HG03342 (cell line): Measurements from ENCODE around the gene MOB1A.
"Not testable (repeated sequence)": the region's sequence is repeated elsewhere in the genome, so short reads cannot be mapped to it uniquely, and the experiment has no call there.

Source experiments
- ATAC-seq: cut with Tn5 transposase; IDR thresholded peaks from one replicate; pipeline ENCODE4 v1.9.1; 2021; ENCODE audit warnings: mild to moderate bottlenecking, moderate library complexity; ENCODE audit not compliant: unreplicated experiment

The MOB1A gene

DNA sequence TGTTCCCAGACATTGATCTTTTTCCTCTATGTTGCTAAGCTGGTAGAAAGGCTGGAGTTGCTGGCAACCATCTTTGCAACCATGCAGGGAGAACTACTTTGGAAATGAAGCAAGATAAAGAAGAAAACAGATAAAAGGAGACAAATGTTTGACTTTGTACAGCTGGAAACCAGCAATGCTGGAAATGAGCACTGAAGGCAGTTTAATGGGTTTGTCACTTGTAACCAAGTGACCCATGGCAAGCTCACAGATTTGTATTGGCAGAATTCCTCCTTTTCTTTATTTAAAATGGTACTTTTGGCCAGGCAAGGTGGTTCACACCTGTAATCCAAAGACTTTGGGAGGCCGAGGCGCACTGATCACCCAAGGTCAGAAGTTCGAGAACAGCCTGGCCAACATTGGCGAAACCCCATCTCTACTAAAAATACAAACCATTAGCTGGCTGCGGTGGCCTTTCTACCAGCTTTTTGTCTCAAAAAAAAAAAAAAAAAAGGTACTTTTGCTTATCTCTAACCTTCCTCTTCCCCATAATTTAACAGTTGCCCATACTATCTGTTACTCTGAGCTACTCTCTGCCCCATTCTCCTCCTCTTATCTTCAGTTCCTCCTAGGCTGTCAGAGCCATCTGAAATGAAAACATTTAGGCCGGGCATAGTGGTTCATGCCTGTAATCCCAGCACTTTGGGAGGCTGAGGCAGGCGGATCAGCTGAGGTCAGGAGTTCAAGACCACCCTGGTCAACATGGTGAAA, 28.9 kb downstream of the MOB1A start:
- ATAC-seq, result no peak

DNA sequence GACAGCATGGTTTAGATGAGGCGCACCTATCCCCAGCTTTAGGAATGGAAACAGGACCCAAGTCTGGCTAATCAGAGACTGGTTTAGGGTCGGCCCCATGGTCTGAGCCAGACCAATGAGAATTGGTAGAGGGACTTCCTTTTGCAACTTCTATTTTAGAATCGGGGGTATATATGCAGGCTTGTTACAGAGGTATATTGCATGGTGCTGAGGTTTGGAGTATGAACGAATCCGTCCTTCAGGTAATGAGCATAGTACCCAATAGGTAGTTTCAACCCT, 29.5 kb downstream of the MOB1A start:
- ATAC-seq, result no peak

DNA sequence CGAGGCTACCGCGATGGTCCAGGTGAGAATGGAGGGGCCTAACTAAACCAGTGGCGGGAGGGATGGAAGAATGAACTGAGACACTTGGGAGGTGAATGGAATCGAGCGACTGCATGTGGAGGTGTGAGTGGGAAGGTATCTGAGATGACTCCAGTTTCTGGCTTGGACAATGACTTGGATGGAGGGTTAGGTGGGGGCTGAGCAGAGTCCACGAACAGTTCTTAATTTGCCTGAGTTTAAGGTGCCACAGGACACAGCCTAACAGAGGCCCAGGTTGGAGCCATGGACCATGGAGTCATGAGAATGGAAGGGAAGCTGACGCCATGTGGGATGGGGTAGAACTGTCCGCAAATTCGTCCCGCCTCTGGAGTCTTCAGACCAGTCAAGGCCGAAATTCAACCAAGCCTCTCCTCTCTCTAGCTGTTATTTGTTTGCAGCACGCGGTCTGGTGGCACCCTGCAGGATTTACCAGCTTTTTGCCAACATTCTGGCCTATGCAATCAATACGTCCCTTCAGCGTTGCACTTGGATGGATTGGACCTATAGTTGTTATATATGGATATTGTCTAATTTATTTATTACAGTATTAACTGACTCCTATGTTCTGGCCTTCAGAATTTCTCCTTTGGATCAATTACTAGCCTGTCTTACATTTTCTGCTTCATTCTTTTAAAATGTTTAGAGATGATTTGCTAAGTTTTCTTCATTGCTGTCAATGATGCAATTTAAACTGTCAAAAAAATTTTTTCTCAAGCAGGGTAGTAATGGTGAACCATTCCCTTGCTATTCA, 30.0 kb downstream of the MOB1A start:
- ATAC-seq, result no peak

DNA sequence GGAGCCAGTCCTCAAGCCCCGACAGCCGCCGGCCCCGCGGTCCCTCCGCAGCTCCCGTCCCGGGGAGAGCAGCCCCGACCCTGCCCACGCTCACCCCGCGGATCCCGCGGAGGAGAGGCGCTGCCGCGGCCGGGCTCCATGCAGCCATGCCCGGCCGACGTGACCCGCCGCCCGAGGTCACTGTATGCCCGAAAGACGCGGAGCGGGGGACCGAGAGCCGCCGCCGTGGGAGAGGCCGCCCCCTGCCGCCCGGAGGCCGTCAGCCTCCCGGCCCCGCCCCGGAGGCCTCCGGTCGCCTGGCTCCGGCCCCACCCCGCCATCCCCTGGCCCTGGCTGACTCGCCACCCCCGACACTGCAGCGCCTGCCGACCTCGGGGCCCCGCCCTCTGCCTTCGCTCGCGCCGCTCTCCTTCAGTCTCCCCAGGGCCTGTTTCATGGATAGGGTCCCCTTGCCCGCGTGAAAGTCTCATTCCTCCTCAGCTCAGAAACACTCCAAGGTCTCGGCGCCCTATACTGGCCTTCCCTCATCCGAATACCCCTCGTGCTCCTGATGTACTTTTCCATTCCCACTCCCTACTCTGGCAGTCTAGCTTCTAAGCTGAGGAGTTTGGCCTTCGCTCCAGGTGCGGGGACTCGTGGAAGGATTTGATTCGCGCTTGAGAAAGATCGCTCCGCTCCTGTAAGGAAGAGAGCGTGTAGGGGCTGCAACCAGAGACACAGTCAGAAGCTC, 30.8 kb downstream of the MOB1A start, which contains the start of gene BOLA3:
Gene BOLA3 (minus strand): TSS at position 186 of the 730 bp plus-strand sequence. CDS start 38 bp downstream, at position 148.
- peak; percentile 88 for ATAC-seq

DNA sequence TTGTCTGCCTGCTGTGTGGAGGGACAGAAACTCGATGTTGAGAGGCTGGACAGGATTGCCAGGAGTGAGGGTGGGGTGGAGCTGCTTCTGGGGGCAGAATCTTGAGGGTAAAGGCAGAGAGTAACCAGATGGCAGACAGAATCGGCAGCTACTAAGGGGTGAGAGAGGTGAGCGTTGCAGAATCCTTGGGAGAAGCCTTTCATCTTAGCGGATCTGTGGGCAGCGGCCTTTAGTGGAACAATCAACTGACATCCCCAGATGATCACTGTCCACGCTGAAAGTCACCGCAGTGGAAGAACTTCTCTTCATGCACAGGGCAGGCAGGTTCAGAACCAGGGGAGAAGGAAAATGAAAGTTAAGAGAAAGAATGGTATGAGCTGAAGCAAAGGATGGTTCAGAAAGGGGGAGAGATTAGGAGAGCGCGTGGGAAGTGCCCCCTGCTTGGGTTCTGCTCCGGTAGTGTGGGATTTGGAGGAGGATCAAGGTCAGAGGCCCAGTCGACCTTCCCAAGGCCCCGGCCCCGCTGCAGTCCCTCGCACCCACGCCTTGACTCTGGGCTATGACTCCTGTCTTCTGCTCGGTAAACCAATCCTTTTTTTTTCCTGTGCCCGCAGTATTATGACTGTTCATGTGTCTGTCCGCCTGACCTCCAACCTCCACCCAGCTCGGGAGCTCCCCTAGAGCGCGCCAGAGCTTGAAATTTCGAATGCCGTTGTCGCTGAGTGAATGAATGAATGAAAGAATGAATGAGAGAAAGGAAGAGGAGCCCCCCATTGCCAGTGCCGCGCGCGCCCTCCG, 31.6 kb downstream of the MOB1A start:
- no peak for ATAC-seq

DNA sequence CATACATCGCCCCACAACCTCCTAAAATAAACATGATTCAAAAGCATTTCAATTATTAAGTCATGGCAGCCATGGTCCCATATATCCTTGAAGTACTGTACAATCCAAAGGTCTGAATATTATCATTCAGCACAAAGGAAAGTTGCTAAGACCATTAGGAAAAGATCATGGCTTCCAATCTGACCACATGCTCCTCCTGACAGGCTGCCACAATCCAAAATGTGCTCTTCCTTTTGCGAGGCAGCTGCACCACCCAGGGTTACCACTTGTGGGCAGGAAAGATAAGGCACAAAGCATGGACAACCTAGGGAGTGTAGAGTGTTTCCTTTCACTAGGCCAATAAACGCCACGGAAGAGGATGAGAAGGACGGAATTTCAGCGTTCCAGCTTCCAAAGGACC, 36.3 kb downstream of the MOB1A start:
- ATAC-seq, result no peak

DNA sequence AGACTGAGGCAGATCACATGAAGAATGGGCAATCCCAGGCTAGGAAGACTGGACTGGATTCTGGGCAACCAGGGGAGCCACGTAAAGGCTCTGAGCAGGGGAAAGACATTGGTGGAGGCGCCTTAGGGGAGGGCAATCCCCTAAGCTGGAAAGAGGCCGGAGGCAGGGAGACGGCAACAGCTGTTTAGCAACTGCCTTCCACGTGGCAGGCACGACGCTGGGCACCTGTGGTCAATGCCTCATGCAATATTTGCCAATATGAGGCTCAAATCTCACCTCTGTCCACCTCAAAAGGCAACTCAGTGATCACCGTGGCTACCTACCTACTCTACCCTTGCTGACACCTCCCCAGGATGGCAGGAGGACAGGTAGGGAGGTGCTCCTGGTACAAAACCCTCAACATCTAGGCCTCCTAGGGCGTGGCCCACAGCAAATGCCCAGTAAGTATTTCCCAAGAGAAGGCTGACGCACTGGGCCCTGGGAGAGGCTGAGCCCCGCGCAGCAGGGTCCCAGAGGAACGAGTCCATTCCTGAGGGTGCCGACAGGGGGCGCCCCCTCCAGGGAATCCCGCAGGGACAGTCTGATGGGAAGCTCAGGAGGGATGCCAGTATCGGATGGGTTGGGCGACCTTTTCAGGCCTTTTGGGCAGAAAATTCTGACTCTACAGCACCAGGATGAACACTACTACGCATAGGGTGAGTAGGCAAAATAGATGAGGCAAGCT, 39.9 kb downstream of the MOB1A start:
- ATAC-seq, result no peak

DNA sequence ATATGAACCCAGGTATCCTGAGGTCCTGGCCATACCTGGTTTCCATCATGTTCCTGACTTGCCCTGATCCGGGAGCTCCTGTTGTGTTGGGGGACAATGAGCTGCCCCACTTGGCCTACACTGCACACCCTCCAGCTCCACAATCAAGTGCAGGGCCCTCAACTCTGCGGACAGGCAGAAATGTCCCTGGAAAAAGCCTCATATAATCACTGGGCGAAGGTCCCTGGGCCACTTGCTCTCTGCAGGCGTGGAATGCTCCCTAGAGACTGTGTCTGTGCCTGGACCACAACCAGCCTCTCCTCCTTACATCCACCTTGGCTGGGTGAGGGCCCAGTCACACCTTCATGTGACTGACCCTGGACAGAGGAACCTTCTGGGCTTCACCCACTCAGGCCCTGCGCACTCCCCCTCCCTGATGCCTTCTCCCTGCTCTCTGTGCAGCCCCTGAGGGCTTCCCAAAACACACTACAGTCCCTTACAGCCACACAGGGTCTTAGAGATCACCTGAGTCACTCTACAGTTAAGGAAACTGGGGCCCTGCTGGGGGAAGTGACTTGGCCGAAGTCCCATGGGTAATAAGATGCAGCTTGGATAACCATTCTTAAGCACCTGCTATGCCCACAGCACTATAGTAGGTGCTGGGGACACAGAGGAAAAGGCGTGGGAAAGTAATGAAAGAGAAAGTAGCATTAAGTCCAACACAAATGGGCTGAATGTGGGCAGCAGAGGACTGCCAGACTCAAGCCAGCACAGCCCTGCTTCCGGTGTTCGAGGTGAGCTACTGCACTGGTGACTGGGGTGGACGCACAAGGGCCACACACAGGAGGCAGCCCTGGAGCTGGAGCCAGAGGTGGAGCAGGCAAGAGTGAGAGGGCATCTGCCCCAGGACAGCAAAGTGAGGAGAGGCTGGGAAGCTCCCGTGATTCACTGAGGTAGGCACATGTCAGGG, 40.8 kb downstream of the MOB1A start:
- ATAC-seq, result no peak

DNA sequence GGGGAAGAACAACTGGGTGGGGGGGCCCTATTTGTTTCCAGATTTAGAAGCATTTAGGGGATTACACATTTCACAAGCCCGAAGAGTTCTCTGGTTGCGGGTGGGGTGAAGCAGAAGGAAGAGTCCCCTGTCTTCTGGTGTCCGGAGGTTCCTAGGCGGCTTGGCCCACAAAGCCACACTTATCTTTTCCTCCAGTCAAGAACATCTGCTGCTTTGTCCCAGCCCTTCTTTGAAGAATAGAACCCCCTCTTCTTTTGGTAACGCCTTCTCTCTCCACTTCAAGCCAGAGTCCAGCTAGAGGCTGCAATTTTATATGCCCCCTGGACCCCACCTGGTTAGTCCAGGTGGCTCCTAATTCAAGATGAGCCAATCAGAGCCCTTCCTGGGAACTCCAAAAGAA, 46.8 kb downstream of the MOB1A start:
- ATAC-seq, result no peak

DNA sequence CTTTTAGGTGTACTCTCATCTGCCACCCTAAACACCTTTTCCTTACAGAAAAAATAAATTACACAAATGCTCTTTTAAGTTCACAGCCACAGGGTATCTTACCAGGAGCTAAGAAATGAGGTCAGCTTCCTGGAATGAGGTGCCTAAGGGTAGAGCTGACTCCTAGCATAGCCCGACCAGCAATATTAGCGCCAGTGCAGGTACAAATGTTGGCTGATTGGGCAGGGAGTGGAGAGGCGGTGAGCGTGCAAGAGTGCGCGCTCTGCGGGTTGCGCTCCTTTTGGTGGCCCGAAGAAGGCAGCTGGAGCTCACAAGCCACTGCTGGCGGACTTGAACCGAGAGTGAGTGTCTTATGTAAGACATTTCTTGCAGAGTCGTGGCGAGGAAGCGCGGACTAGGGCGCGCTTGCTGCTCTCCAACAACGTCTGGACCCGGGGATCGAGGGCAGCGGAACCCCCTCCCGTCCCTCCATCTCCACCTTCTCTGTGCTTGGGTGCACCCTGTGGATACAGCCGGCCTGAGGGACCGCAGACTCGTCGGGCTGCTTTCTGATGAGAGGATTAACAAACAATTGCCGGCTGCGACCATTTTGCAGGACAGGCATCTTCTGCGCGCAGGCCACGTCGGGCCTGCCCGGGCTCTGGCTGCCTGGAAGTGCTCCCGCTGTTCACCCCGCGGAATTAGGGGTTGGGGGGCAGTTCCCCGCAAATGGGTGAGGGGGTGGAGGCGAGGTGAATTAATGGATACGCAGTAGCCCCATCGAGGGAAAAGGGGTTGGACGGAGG, 48.3 kb downstream of the MOB1A start:
- ATAC-seq, result no peak

DNA sequence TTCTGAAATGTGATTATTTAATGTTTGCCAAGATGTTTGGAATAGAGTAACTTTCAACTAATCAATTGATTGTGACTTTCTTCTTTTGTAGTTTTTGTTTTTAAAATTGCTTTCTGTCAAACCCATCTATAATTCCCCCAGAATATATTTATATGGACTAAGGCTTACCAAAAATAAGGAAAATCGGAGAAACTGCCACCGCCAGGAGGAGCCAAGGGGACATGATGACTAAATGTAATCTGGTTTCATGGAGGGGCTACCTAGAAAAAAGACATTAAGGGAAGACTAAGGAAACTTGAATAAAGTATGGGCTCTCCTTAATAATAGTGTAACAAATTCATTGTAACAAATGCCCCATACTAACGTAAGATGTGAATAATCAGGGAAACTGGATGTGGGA, 50.5 kb downstream of the MOB1A start:
- ATAC-seq, result no peak

DNA sequence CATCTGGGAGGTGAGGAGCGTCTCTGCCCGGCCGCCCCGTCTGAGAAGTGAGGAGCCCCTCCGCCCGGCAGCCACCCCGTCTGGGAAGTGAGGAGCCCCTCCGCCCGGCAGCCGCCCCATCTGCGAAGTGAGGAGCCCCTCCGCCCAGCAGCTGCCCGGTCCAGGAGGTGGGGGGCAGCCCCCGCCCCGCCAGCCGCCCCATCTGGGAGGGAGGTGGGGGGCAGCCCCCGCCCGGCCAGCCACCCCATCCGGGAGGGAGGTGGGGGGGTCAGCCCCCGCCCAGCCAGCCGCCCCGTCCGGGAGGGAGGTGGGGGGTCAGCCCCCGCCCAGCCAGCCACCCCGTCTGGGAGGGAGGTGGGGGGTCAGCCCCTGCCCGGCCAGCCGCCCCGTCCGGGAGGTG, 54.7 kb downstream of the MOB1A start:
- not testable (repeated sequence) for ATAC-seq

DNA sequence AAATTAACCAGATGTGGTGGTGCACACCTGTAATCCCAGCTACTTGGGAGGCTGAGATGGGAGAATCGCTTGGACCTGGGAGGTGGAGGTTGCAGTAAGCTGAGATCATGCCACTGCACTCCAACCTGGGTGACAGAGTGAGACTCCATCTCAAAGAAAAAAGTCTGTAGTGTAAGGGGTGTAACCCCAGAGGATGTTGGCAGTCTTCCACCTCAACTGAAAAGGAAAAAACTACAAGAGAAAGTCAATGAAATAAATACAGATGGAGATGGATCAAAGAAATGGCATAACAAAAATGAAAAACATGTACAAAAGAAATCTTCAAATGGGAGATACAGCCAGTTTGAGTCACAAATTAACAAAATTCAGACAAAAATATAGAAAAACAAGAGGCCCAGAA, 56.8 kb downstream of the MOB1A start:
- ATAC-seq, result not testable (repeated sequence)

DNA sequence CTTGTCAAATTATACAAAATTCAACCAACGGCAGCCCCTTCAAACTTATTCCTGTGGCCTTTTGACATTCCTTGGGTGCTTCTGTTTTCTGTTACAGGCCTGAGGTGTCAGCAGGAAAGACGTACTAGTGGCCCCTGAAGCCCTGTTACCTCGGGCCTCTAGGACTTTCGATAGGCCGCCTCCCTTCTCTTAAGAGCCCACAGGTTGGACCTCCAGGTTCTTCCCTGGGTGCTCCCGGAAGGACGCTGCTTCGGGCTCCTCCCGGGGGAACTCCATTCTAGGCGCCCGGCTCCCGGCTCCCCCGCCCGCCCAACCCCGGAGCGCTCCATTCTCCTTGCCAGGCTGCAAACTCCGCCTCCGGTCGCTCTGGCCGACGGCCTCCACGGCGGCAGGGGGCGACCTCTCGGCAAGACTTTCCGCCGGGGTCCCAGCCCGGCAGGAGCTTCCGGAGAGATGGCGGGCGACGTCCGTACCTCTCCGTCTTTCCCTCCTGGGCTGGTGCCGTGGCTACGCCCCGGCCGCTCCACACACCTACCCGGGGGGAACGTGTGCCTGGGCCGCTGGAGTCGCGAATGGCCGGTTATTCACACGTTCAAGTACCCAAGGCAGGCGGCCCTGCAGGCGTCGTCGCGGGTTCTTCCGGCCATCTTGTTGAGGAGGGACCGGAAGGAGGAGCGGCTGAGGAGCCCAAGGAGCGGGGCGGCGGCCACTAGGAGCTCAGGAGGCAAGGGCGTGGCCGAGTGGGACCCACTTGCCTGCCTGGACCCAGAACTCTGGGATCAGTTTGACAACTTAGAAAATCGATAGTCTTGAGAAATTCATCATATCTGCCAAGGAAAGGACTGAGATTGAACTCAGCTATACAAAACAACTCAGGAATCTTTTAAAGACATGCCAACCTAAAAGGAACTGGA, 58.5 kb downstream of the MOB1A start:
- peak; percentile 96 for ATAC-seq

DNA sequence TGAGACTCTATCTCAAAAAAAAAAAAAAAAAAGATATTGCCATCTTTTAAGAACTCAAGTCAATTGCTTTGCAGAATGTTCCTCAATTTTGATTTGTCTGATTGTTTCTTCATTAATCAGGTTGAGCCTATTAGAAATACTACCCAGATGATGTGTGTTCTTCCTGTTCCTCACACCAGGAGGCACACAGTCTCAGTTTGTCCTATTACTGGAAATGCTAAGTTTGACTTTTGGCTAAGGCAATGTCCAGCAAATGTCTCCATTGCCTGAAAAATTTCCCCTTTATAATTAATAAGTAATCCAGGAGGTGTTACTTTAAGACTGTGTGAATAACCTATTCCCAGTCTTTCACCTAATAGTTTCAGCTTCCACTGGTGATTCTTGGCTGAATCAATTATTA, 59.3 kb downstream of the MOB1A start:
- no peak for ATAC-seq

DNA sequence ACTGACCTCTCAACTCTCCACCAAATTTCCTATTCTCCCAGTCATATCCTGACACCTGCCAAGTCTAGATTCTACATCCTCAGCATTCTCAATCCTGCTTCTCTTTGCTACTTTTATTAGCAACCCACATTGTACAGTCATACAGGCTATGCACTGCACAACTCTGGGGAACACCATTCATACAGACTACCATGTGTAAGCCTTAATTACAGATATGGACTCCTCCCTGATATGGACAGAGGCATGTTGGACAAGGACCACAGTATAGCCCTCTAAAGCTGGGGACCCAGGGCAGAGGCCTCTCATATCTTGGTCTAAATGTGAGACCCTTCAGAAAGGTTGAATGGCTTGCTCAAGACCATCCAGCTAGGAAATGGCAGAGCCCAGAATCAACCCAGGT, 67.3 kb downstream of the MOB1A start:
- no peak for ATAC-seq

DNA sequence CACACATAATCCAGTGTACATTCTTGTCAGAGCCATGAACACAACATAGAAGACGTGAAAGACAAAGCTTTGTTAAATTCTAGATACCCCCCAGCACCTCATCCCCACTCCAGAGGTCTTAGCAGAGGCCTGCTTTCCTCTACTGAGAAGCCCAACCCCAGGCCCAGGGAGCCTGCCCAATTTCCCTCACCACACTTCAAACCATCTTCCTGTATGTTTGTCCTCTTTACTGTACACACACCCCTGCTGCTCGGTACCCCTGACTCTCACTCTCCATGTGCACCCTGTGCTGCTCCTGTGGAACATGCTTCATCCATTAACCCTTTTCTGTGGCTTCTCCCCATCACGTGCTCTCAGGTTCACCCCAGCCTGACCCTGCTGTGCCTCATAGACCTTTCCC, 68.1 kb downstream of the MOB1A start:
- no peak for ATAC-seq
